ENCODE measurements around the gene MAD2L2.

Gene MAD2L2

DNA sequence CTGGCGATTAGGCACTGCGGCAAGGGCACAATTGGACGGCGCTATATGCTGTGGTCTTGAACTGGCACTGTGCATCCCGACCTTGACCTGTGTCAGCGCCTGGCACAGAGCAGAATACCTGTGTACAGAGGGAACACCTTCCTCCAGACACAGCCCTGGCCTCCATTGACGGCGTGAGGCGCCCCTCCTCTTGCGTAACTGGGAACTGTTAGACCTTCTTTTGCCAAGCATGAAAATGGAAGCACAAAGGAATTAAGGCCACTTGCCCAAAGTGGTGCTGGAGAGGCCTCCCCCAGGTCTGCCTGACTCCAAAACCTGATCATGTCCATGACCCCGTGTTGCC, 48.2 kb upstream of the MAD2L2 start:
- Histone ChIP-seq H3K4me1 (ENCODE audit: control insufficient read depth, low read length) (peaks cover 28% of the 10 kb centered on the region), H3K9me2 (replicated peaks; ENCODE audit: control insufficient read depth, low read length) (no peaks in the 10 kb centered on the region), H3K27ac (ENCODE audit: low read depth, low read length) (no peak overlapping the region), H3K27me3 (ENCODE audit: control insufficient read depth, low read length) (peaks cover 2% of the 10 kb centered on the region; the same call in 1 of the 2 replicates), H3K36me3 (ENCODE audit: control insufficient read depth, low read length) (no peaks in the 10 kb centered on the region), H3F3A (ENCODE audit: control insufficient read depth, insufficient read depth) (no peaks in the 10 kb centered on the region), H3K9me3 (ENCODE audit: control insufficient read depth, insufficient read depth, low read length) (no peaks in the 10 kb centered on the region), H3K4me3 (ENCODE audit: low read length) (no peak overlapping the region), H3K79me2 (ENCODE audit: control insufficient read depth, low read length) (no peaks in the 10 kb centered on the region), H4K20me1 (ENCODE audit: control insufficient read depth, insufficient read depth, low read depth, low read length) (no peaks in the 10 kb centered on the region), H3K4me2 (ENCODE audit: low read length) (no peak overlapping the region)
- TF ChIP-seq CTCF (IDR thresholded peaks at IDR 0.05; ENCODE audit: low read depth, low read length, poor library complexity, severe bottlenecking) = no peak
- no peak for TF ChIP-seq EZH2phosphoT487 (IDR thresholded peaks at IDR 0.05; ENCODE audit: borderline replicate concordance, low read length)

GRCh38 chr1:11728126-11728806, 47.3 kb upstream of the MAD2L2 start:
- Histone ChIP-seq H3F3A (ENCODE audit: control insufficient read depth, insufficient read depth) (no peaks in the 10 kb centered on the region), H3K4me2 (ENCODE audit: low read length) (no peak overlapping the region), H4K20me1 (ENCODE audit: control insufficient read depth, insufficient read depth, low read depth, low read length) (no peaks in the 10 kb centered on the region), H3K27ac (ENCODE audit: low read depth, low read length) (no peak overlapping the region), H3K4me3 (ENCODE audit: low read length) (no peak overlapping the region), H3K36me3 (ENCODE audit: control insufficient read depth, low read length) (no peaks in the 10 kb centered on the region), H3K27me3 (ENCODE audit: control insufficient read depth, low read length) (peaks cover 2% of the 10 kb centered on the region; the same call in 1 of the 2 replicates), H3K9me3 (ENCODE audit: control insufficient read depth, insufficient read depth, low read length) (no peaks in the 10 kb centered on the region), H3K79me2 (ENCODE audit: control insufficient read depth, low read length) (no peaks in the 10 kb centered on the region), H3K4me1 (ENCODE audit: control insufficient read depth, low read length) (peaks cover 28% of the 10 kb centered on the region), H3K9me2 (replicated peaks; ENCODE audit: control insufficient read depth, low read length) (no peaks in the 10 kb centered on the region)
- TF ChIP-seq CTCF (IDR thresholded peaks at IDR 0.05; ENCODE audit: low read depth, low read length, poor library complexity, severe bottlenecking) (no peak), EZH2phosphoT487 (IDR thresholded peaks at IDR 0.05; ENCODE audit: borderline replicate concordance, low read length) (no peak)

DNA sequence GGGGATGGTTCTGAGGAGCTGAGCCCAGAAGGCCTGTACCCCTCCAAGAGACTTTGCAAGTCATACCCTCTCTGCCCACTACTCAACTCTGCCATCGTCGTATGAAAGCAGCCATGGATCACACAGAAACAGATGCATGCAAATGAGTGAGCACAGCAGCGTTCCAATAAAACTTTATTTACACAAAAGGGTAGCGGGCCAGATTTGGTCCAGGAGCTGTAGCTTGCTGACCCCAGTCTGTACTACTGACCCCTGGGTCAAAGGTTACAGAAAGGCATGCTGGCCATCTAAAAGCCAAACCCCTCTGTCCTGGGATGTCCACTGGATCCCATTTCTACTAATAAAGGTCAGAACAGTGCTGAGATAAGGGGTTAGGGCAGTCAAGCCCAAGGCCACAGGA, 46.2 kb upstream of the MAD2L2 start:
- H4K20me1 ChIP-seq (ENCODE audit: control insufficient read depth, insufficient read depth, low read depth, low read length) = no peaks in the 10 kb centered on the region
- H3K27ac ChIP-seq (ENCODE audit: low read depth, low read length) = no peak overlapping the region
- TF ChIP-seq EZH2phosphoT487 (IDR thresholded peaks at IDR 0.05; ENCODE audit: borderline replicate concordance, low read length) (no peak), CTCF (IDR thresholded peaks at IDR 0.05; ENCODE audit: low read depth, low read length, poor library complexity, severe bottlenecking) (no peak)
- H3K9me2 ChIP-seq (replicated peaks; ENCODE audit: control insufficient read depth, low read length) = no peaks in the 10 kb centered on the region
- H3K4me1 ChIP-seq (ENCODE audit: control insufficient read depth, low read length) = peaks cover 28% of the 10 kb centered on the region
- no peak overlapping the region for H3K4me2 ChIP-seq (ENCODE audit: low read length)
- H3K9me3 ChIP-seq (ENCODE audit: control insufficient read depth, insufficient read depth, low read length) = no peaks in the 10 kb centered on the region
- H3K27me3 ChIP-seq (ENCODE audit: control insufficient read depth, low read length) = peaks cover 2% of the 10 kb centered on the region; the same call in 1 of the 2 replicates
- no peaks in the 10 kb centered on the region for H3K36me3 ChIP-seq (ENCODE audit: control insufficient read depth, low read length)
- H3K79me2 ChIP-seq (ENCODE audit: control insufficient read depth, low read length) = no peaks in the 10 kb centered on the region
- H3K4me3 ChIP-seq (ENCODE audit: low read length) = no peak overlapping the region
- H3F3A ChIP-seq (ENCODE audit: control insufficient read depth, insufficient read depth) = no peaks in the 10 kb centered on the region

All from DOHH2 (cell line).